Fibroblast of lung (primary cell): Measurements from ENCODE around the gene DRGX. TPM values are rescaled to one million over a fixed set of nuclear protein-coding genes. Genes with fewer than 3 reads are reported as not detected.

Source experiments
- DNase-seq, 2 donors: peaks; one replicate each; pipeline versions ENCODE4 v3.0.0 to v3.0.0-alpha.2; 2010; ENCODE audit warnings: low read depth in 2 of 2
- H2AFZ ChIP-seq: 2 replicates; pipeline ENCODE4 v1.5.1; 2012; ENCODE audit warnings: low read length, control low read depth, inconsistent platforms
- H3K27ac ChIP-seq: 2 replicates; pipeline ENCODE4 v1.5.1; 2011; ENCODE audit warnings: low read length, control low read depth; ENCODE audit not compliant: insufficient read depth
- H3K27me3 ChIP-seq: 2 replicates; pipeline ENCODE4 v1.5.1; 2011; ENCODE audit warnings: mild to moderate bottlenecking, low read length; ENCODE audit not compliant: control insufficient read depth, insufficient read depth
- H3K36me3 ChIP-seq: 2 replicates; pipeline ENCODE4 v1.5.1; 2011; ENCODE audit warnings: low read length; ENCODE audit not compliant: control insufficient read depth, insufficient read depth
- H3K4me1 ChIP-seq: 2 replicates; pipeline ENCODE4 v1.5.1; 2011; ENCODE audit warnings: low read length; ENCODE audit not compliant: control insufficient read depth, insufficient read depth; ENCODE audit errors: extremely low read depth
- H3K4me2 ChIP-seq: 2 replicates; pipeline ENCODE4 v1.5.1; 2011; ENCODE audit warnings: low read length, control low read depth; ENCODE audit not compliant: insufficient read depth; ENCODE audit errors: extremely low read depth
- H3K4me3 ChIP-seq, 4 experiments: fragments of 200-600 bp in 1 of 4; sonication (generic) in 1 of 4; replicated peaks in 1 of 4; 2 replicates each; pipeline ENCODE4 v1.5.1; 2011 to 2016; ENCODE audit warnings: low read length in 4 of 4, low read depth in 3 of 4, mild to moderate bottlenecking in 3 of 4, control low read depth in 2 of 4, inconsistent platforms in 1 of 4, mixed read lengths in 1 of 4; ENCODE audit not compliant: insufficient read depth in 1 of 4; ENCODE audit errors: control extremely low read depth in 1 of 4
- H3K79me2 ChIP-seq: 2 replicates; pipeline ENCODE4 v1.5.1; 2012; ENCODE audit warnings: mild to moderate bottlenecking, low read length, inconsistent platforms; ENCODE audit not compliant: control insufficient read depth, insufficient read depth
- H3K9ac ChIP-seq: 2 replicates; pipeline ENCODE4 v1.5.1; 2011; ENCODE audit warnings: mild to moderate bottlenecking, low read length, control low read depth; ENCODE audit not compliant: insufficient read depth
- H3K9me3 ChIP-seq: 2 replicates; pipeline ENCODE4 v1.5.1; 2012; ENCODE audit warnings: low read depth, low read length; ENCODE audit not compliant: control insufficient read depth, insufficient read depth
- H4K20me1 ChIP-seq: 2 replicates; pipeline ENCODE4 v1.5.1; 2011; ENCODE audit warnings: low read length; ENCODE audit not compliant: control insufficient read depth, insufficient read depth; ENCODE audit errors: extremely low read depth
- CTCF ChIP-seq, 2 donors: IDR thresholded peaks in 1 of 2; conservative IDR thresholded peaks in 1 of 2; 1 replicate in 1 of 2; 2 replicates in 1 of 2; pipeline ENCODE4 v1.5.1; 2011 to 2012; ENCODE audit warnings: low read length in 2 of 2, control low read depth in 1 of 2, inconsistent platforms in 1 of 2, low read depth in 1 of 2, mild to moderate bottlenecking in 1 of 2
- EZH2 ChIP-seq: IDR thresholded peaks from 2 replicates; pipeline ENCODE4 v1.5.1; 2012; ENCODE audit warnings: low read length, control low read depth, mild to moderate bottlenecking; ENCODE audit errors: missing control alignments
- polyA plus RNA-seq, 2 donors: library from polyadenylated mRNA; depleted of rRNA in 1 of 2; stranded (reverse) in 1 of 2; unstranded in 1 of 2; fragments of >200 nt; gene quantifications; 2 replicates each; pipeline ENCODE4 v1.2.1, GENCODE V29; 2011 to 2012; ENCODE audit warnings: missing spikeins in 1 of 2
- total RNA-seq: library from RNA; depleted of rRNA; stranded (reverse); fragments of >200 nt; gene quantifications from 2 replicates; pipeline ENCODE4 v1.2.1, GENCODE V29; 2014

DRGX gene
- total and polyA plus RNA-seq, 2 donors (not counting 1 experiment from before 2014, with no cell fraction given): 0.11 TPM; not detected in 1

GRCh38 chr10:49407151-49407550, 11.3 kb upstream of the DRGX start:
- peaks cover 3% of the 10 kb centered on the region for H3K27me3 ChIP-seq
- H3K4me3 ChIP-seq: no peak overlapping the region
- no peaks in the 10 kb centered on the region for H3K79me2 ChIP-seq
- H4K20me1 ChIP-seq: no peaks in the 10 kb centered on the region
- H3K4me1 ChIP-seq: no peaks in the 10 kb centered on the region
- no peak for TF ChIP-seq EZH2
- no peak for TF ChIP-seq CTCF (conservative IDR thresholded peaks at IDR 0.05 in 1 of 2, IDR thresholded peaks at IDR 0.05 in 1 of 2; ENCODE audit: low read depth in 1 of 2, low read length in 2 of 2)
- no peak overlapping the region for H2AFZ ChIP-seq
- H3K27ac ChIP-seq: no peak overlapping the region
- DNase-seq: no peak
- no peak overlapping the region for H3K4me2 ChIP-seq
- H3K36me3 ChIP-seq: no peaks in the 10 kb centered on the region
- H3K9ac ChIP-seq: no peak overlapping the region
- H3K9me3 ChIP-seq: no peaks in the 10 kb centered on the region

DNA sequence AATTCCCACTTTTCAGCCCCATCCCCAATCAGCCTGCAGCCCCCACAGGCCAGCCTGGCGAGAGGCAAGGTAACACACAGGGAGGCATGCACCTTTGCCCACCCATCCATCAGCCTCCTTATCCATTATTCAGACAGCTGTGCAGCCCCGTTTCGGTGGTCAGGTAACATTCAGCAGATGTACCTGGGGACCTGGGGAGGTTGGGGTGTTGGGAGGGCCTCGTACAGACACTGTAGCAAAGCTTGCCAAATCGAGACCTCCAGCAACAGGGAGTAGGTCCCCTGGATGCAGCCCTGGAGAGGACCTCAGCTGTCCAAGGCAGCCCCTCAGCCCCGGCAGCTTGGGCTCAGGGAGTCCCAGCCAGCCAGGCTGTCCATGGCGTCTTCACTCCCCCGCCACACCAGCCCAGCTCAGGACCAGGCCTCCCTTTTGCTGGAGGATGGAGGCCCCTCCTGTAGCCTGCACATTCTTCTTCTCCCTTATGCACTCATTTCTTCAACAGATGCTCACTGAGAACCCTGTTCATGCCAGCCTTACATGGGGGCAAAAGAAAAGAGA, 8.5 kb upstream of the DRGX start:
- Histone ChIP-seq H3K4me1 (no peaks in the 10 kb centered on the region), H2AFZ (no peak overlapping the region), H4K20me1 (no peaks in the 10 kb centered on the region), H3K9ac (no peak overlapping the region), H3K27me3 (peaks cover 8% of the 10 kb centered on the region), H3K27ac (no peak overlapping the region), H3K4me3 (no peak overlapping the region), H3K9me3 (no peaks in the 10 kb centered on the region), H3K36me3 (no peaks in the 10 kb centered on the region), H3K79me2 (no peaks in the 10 kb centered on the region), H3K4me2 (no peak overlapping the region)
- TF ChIP-seq EZH2: no peak
- no peak for TF ChIP-seq CTCF (conservative IDR thresholded peaks at IDR 0.05 in 1 of 2, IDR thresholded peaks at IDR 0.05 in 1 of 2; ENCODE audit: low read depth in 1 of 2, low read length in 2 of 2)
- DNase-seq: no peak

GRCh38 chr10:49403363-49403762, 7.5 kb upstream of the DRGX start:
- H3K4me1 ChIP-seq: no peaks in the 10 kb centered on the region
- H3K79me2 ChIP-seq: no peaks in the 10 kb centered on the region
- no peaks in the 10 kb centered on the region for H3K36me3 ChIP-seq
- H3K9me3 ChIP-seq: no peaks in the 10 kb centered on the region
- DNase-seq: no peak
- H3K4me2 ChIP-seq: no peak overlapping the region
- no peak overlapping the region for H3K9ac ChIP-seq
- H3K4me3 ChIP-seq: no peak overlapping the region
- peaks cover 17% of the 10 kb centered on the region for H3K27me3 ChIP-seq
- no peaks in the 10 kb centered on the region for H4K20me1 ChIP-seq
- no peak overlapping the region for H2AFZ ChIP-seq
- no peak overlapping the region for H3K27ac ChIP-seq
- no peak for TF ChIP-seq EZH2
- no peak for TF ChIP-seq CTCF (conservative IDR thresholded peaks at IDR 0.05 in 1 of 2, IDR thresholded peaks at IDR 0.05 in 1 of 2; ENCODE audit: low read depth in 1 of 2, low read length in 2 of 2)
